Memory B cell (primary cell): Measurements from ENCODE around the gene MFAP3.
"Not testable (repeated sequence)": the region's sequence is repeated elsewhere in the genome, so short reads cannot be mapped to it uniquely, and the experiment has no call there.

Source experiments
- ATAC-seq: fragments of 150-1000 bp; cut with Tn5 transposase; 2 replicates; pipeline ENCODE4 v1.10.0; 2021; ENCODE audit warnings: low read depth, mild to moderate bottlenecking, moderate library complexity
- DNase-seq, 2 donors: peaks; one replicate each; pipeline ENCODE4 v3.0.0; 2022; ENCODE audit warnings: low spot score in 2 of 2
- H3K27ac Mint-ChIP-seq: one replicate; pipeline ENCODE4 v1.8.0; 2022; ENCODE audit warnings: mild to moderate bottlenecking, moderate library complexity, mixed read lengths
- H3K27me3 Mint-ChIP-seq: one replicate; pipeline ENCODE4 v1.8.0; 2022; ENCODE audit warnings: mixed read lengths
- H3K36me3 Mint-ChIP-seq: one replicate; pipeline ENCODE4 v1.8.0; 2022; ENCODE audit warnings: mild to moderate bottlenecking, mixed read lengths
- H3K4me1 Mint-ChIP-seq: one replicate; pipeline ENCODE4 v1.8.0; 2022; ENCODE audit warnings: mixed read lengths
- H3K4me3 Mint-ChIP-seq: one replicate; pipeline ENCODE4 v1.8.0; 2022; ENCODE audit warnings: mild to moderate bottlenecking, moderate library complexity, mixed read lengths
- H3K9me3 Mint-ChIP-seq: one replicate; pipeline ENCODE4 v1.8.0; 2022; ENCODE audit warnings: mixed read lengths

The MFAP3 gene

GRCh38 chr5:154038707-154039457, at the start of gene MFAP3, which contains the start of gene FAM114A2:
Gene MFAP3 (plus strand): TSS chr5:154038967. CDS start chr5:154049723, 10,756 bp downstream.
Gene FAM114A2 (minus strand): TSS chr5:154038910. CDS start chr5:154034953, 3,957 bp downstream.
- H3K9me3 Mint-ChIP-seq: no peaks in the 10 kb centered on the region
- peak; percentile 75 to 76 for DNase-seq
- H3K4me3 Mint-ChIP-seq: peak within 1 kb of the TSS; percentile 93
- H3K4me1 Mint-ChIP-seq: peaks cover 23% of the 10 kb centered on the region
- H3K36me3 Mint-ChIP-seq: peaks cover 9% of the 10 kb centered on the region
- peak; percentile 96 for ATAC-seq
- H3K27ac Mint-ChIP-seq: peak within 1 kb of the TSS; percentile 97
- no peaks in the 10 kb centered on the region for H3K27me3 Mint-ChIP-seq

GRCh38 chr5:153991168-153991567, 47.6 kb upstream of the MFAP3 start:
- Mint-ChIP-seq H3K4me1 (no peaks in the 10 kb centered on the region), H3K4me3 (no peak overlapping the region), H3K27ac (no peak overlapping the region), H3K9me3 (no peaks in the 10 kb centered on the region), H3K27me3 (no peaks in the 10 kb centered on the region), H3K36me3 (peaks cover 18% of the 10 kb centered on the region)
- DNase-seq (no peak), ATAC-seq (no peak)

- Mint-ChIP-seq H3K4me1 (no peaks in the 10 kb centered on the region), H3K36me3 (peaks cover 46% of the 10 kb centered on the region), H3K27ac (no peak overlapping the region), H3K4me3 (no peak overlapping the region), H3K9me3 (no peaks in the 10 kb centered on the region), H3K27me3 (no peaks in the 10 kb centered on the region)
- ATAC-seq: no peak
- DNase-seq: no peak
These were observed 40.8 kb upstream of the MFAP3 start for GRCh38 chr5:153998010-153998409.

GRCh38 chr5:153998768-153999167, 40.0 kb upstream of the MFAP3 start:
- Mint-ChIP-seq H3K36me3 (peaks cover 46% of the 10 kb centered on the region), H3K9me3 (no peaks in the 10 kb centered on the region), H3K4me3 (no peak overlapping the region), H3K27me3 (no peaks in the 10 kb centered on the region), H3K4me1 (no peaks in the 10 kb centered on the region), H3K27ac (no peak overlapping the region)
- DNase-seq (no peak), ATAC-seq (no peak)

GRCh38 chr5:153999995-154000394, 38.8 kb upstream of the MFAP3 start:
- Mint-ChIP-seq H3K4me3 (no peak overlapping the region), H3K4me1 (no peaks in the 10 kb centered on the region), H3K27me3 (no peaks in the 10 kb centered on the region), H3K36me3 (peaks cover 45% of the 10 kb centered on the region), H3K27ac (no peak overlapping the region), H3K9me3 (no peaks in the 10 kb centered on the region)
- DNase-seq: no peak
- ATAC-seq: no peak

GRCh38 chr5:154000703-154001102, 38.1 kb upstream of the MFAP3 start:
- no peaks in the 10 kb centered on the region for H3K4me1 Mint-ChIP-seq
- no peak overlapping the region for H3K4me3 Mint-ChIP-seq
- no peak overlapping the region for H3K27ac Mint-ChIP-seq
- no peaks in the 10 kb centered on the region for H3K9me3 Mint-ChIP-seq
- DNase-seq: no peak
- H3K27me3 Mint-ChIP-seq: no peaks in the 10 kb centered on the region
- peaks cover 43% of the 10 kb centered on the region for H3K36me3 Mint-ChIP-seq
- no peak for ATAC-seq

- Mint-ChIP-seq H3K4me1 (no peaks in the 10 kb centered on the region), H3K27me3 (no peaks in the 10 kb centered on the region), H3K36me3 (peaks cover 43% of the 10 kb centered on the region), H3K4me3 (no peak overlapping the region), H3K9me3 (no peaks in the 10 kb centered on the region), H3K27ac (no peak overlapping the region)
- ATAC-seq (no peak), DNase-seq (no peak)
These were observed 36.7 kb upstream of the MFAP3 start for GRCh38 chr5:154002093-154002492.

- Mint-ChIP-seq H3K27me3 (no peaks in the 10 kb centered on the region), H3K4me1 (no peaks in the 10 kb centered on the region), H3K36me3 (peaks cover 39% of the 10 kb centered on the region), H3K4me3 (no peak overlapping the region), H3K27ac (no peak overlapping the region), H3K9me3 (no peaks in the 10 kb centered on the region)
- DNase-seq (no peak), ATAC-seq (no peak)
These were observed 36.2 kb upstream of the MFAP3 start for GRCh38 chr5:154002511-154003020.

- H3K27me3 Mint-ChIP-seq: no peaks in the 10 kb centered on the region
- H3K9me3 Mint-ChIP-seq: no peaks in the 10 kb centered on the region
- DNase-seq: no peak
- H3K4me1 Mint-ChIP-seq: no peaks in the 10 kb centered on the region
- no peak for ATAC-seq
- H3K27ac Mint-ChIP-seq: no peak overlapping the region
- peaks cover 34% of the 10 kb centered on the region for H3K36me3 Mint-ChIP-seq
- H3K4me3 Mint-ChIP-seq: no peak overlapping the region
These were observed 33.1 kb upstream of the MFAP3 start for GRCh38 chr5:154005648-154006047.

- H3K27ac Mint-ChIP-seq: no peak overlapping the region
- H3K4me3 Mint-ChIP-seq: no peak overlapping the region
- no peaks in the 10 kb centered on the region for H3K4me1 Mint-ChIP-seq
- no peak for ATAC-seq
- H3K9me3 Mint-ChIP-seq: peaks cover 1% of the 10 kb centered on the region
- H3K36me3 Mint-ChIP-seq: peaks cover 56% of the 10 kb centered on the region
- no peak for DNase-seq
- no peaks in the 10 kb centered on the region for H3K27me3 Mint-ChIP-seq
These were observed 28.1 kb upstream of the MFAP3 start for GRCh38 chr5:154010660-154011059.

GRCh38 chr5:154015071-154015693, 23.6 kb upstream of the MFAP3 start:
- DNase-seq (no peak), ATAC-seq (no peak)
- H3K9me3 Mint-ChIP-seq: peaks cover 1% of the 10 kb centered on the region
- H3K4me1 Mint-ChIP-seq: peaks cover 16% of the 10 kb centered on the region
- H3K4me3 Mint-ChIP-seq: no peak overlapping the region
- peaks cover 70% of the 10 kb centered on the region for H3K36me3 Mint-ChIP-seq
- H3K27me3 Mint-ChIP-seq: no peaks in the 10 kb centered on the region
- H3K27ac Mint-ChIP-seq: no peak overlapping the region

- Mint-ChIP-seq H3K36me3 (peaks cover 74% of the 10 kb centered on the region), H3K4me1 (peaks cover 21% of the 10 kb centered on the region)
- H3K4me3 Mint-ChIP-seq, DNase-seq, H3K27ac Mint-ChIP-seq, H3K27me3 Mint-ChIP-seq, H3K9me3 Mint-ChIP-seq, ATAC-seq: not testable (repeated sequence)
These were observed 19.8 kb upstream of the MFAP3 start for GRCh38 chr5:154018919-154019318.

- Mint-ChIP-seq H3K9me3 (peaks cover 1% of the 10 kb centered on the region), H3K27ac (no peak overlapping the region), H3K4me1 (peaks cover 4% of the 10 kb centered on the region), H3K36me3 (peaks cover 37% of the 10 kb centered on the region), H3K27me3 (no peaks in the 10 kb centered on the region), H3K4me3 (no peak overlapping the region)
- no peak for DNase-seq
- ATAC-seq: no peak
These were observed 12.8 kb upstream of the MFAP3 start for GRCh38 chr5:154025951-154026350.

GRCh38 chr5:154031937-154032489, 6.8 kb upstream of the MFAP3 start:
- Mint-ChIP-seq H3K27ac (no peak overlapping the region), H3K36me3 (peaks cover 28% of the 10 kb centered on the region), H3K27me3 (no peaks in the 10 kb centered on the region), H3K4me1 (peaks cover 2% of the 10 kb centered on the region), H3K4me3 (no peak overlapping the region), H3K9me3 (no peaks in the 10 kb centered on the region)
- ATAC-seq (no peak), DNase-seq (no peak)
